ENCODE results near the gene XRN1. TPM values are rescaled to one million over a fixed set of nuclear protein-coding genes. Genes with fewer than 3 reads are reported as not detected.

XRN1 gene
- total RNA-seq, 1 experiment from 2014 or later = 29.9 TPM

DNA sequence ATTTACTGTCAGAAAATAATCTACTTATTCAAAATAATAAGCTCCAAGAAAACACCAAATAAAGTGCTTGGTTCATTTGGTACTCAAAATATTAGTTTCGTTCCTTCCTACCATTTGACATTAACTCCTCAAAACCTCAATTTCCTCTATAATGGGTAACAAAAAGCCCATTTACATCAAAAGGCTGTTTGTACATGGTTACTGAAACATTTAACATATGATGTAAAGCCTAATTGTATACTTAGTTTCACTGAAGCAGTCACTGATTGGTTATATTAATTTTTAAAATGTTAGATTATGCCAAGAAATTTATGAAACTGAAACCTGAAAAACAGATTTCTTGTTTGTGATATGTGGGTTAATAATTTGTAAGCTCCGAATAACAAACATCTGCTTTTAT lies 14.7 kb downstream of the XRN1 start:
- POLR2A ChIA-PET = interaction anchor here (0.6 kb wide), 1 partner anchor 208 kb away, joined by 3 read pairs; no protein-coding TSS in a partner anchor
- intact Hi-C loops (cut with micrococcal nuclease; ENCODE audit: unreplicated experiment) (no loop called here), in situ Hi-C loops (cut with HindIII; ENCODE audit: low pct_unique_long_range_greater_than_20kb, low sequenced_read_pairs) (no loop called here)
- H3K27ac ChIP-seq (ENCODE audit: low read length) = no peak overlapping the region
- H3K4me3 ChIP-seq (ENCODE audit: low read depth in 2 of 2, low read length in 2 of 2) = no peak overlapping the region
- H3K9me3 ChIP-seq (ENCODE audit: control insufficient read depth, insufficient read depth, low read depth, low read length) = no peaks in the 10 kb centered on the region
- TF ChIP-seq POLR2AphosphoS5 (IDR thresholded peaks at IDR 0.05; ENCODE audit: low read depth, low read length) (no peak), SIN3A (IDR thresholded peaks at IDR 0.05; ENCODE audit: borderline replicate concordance, insufficient read depth, low read depth, low read length) (no peak), TCF7L2 (IDR thresholded peaks at IDR 0.05; ENCODE audit: low read depth, low read length) (no peak)
- TF ChIP-seq, protein P1, sequence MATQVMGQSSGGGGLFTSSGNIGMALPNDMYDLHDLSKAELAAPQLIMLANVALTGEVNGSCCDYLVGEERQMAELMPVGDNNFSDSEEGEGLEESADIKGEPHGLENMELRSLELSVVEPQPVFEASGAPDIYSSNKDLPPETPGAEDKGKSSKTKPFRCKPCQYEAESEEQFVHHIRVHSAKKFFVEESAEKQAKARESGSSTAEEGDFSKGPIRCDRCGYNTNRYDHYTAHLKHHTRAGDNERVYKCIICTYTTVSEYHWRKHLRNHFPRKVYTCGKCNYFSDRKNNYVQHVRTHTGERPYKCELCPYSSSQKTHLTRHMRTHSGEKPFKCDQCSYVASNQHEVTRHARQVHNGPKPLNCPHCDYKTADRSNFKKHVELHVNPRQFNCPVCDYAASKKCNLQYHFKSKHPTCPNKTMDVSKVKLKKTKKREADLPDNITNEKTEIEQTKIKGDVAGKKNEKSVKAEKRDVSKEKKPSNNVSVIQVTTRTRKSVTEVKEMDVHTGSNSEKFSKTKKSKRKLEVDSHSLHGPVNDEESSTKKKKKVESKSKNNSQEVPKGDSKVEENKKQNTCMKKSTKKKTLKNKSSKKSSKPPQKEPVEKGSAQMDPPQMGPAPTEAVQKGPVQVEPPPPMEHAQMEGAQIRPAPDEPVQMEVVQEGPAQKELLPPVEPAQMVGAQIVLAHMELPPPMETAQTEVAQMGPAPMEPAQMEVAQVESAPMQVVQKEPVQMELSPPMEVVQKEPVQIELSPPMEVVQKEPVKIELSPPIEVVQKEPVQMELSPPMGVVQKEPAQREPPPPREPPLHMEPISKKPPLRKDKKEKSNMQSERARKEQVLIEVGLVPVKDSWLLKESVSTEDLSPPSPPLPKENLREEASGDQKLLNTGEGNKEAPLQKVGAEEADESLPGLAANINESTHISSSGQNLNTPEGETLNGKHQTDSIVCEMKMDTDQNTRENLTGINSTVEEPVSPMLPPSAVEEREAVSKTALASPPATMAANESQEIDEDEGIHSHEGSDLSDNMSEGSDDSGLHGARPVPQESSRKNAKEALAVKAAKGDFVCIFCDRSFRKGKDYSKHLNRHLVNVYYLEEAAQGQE (IDR thresholded peaks at IDR 0.05; ENCODE audit: insufficient read depth in 1 of 2, low read depth in 2 of 2, low read length in 1 of 2) = no peak
- TF ChIP-seq, protein P2, sequence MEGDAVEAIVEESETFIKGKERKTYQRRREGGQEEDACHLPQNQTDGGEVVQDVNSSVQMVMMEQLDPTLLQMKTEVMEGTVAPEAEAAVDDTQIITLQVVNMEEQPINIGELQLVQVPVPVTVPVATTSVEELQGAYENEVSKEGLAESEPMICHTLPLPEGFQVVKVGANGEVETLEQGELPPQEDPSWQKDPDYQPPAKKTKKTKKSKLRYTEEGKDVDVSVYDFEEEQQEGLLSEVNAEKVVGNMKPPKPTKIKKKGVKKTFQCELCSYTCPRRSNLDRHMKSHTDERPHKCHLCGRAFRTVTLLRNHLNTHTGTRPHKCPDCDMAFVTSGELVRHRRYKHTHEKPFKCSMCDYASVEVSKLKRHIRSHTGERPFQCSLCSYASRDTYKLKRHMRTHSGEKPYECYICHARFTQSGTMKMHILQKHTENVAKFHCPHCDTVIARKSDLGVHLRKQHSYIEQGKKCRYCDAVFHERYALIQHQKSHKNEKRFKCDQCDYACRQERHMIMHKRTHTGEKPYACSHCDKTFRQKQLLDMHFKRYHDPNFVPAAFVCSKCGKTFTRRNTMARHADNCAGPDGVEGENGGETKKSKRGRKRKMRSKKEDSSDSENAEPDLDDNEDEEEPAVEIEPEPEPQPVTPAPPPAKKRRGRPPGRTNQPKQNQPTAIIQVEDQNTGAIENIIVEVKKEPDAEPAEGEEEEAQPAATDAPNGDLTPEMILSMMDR (IDR thresholded peaks at IDR 0.05) = no peak
- BruUV-seq (replicated peaks) = no TSS peak
- H3K36me3 ChIP-seq (ENCODE audit: control insufficient read depth, insufficient read depth, low read length) = peaks cover 3% of the 10 kb centered on the region; the same call in 1 of the 2 replicates
- CTCF ChIA-PET = no interaction called here
- no peaks in the 10 kb centered on the region for H3K4me1 ChIP-seq (ENCODE audit: control insufficient read depth, insufficient read depth, low read length)
- no peaks in the 10 kb centered on the region for H3K27me3 ChIP-seq (ENCODE audit: control insufficient read depth, insufficient read depth, low read length)
- DNase-seq (ENCODE audit: low read depth, low spot score) (no peak), ATAC-seq (no peak)

DNA sequence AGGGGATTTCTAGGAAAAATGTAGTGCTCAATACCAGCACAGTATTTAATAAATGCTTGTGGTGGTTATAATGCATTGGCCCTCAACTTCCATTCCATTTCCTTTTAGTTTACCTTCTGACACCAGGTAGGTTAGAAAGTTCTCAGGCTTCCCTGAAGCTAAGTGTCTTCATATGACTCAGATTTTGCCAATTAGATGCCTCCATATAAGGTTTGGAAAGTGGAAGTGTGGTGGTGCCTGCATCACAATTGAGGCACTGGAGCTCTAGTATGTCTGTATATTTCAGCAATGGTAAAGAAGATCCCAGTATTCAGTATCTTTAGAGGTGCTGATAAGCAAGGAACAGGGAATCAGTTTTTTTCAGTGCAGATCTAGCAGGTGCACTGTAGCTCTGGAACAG lies 18.3 kb downstream of the XRN1 start:
- no peak for ATAC-seq
- H3K27ac ChIP-seq (ENCODE audit: low read length) = no peak overlapping the region
- intact Hi-C loops (cut with micrococcal nuclease; ENCODE audit: unreplicated experiment) = no loop called here

More for the DNA sequence above, 18.3 kb downstream of the XRN1 start:
- no peaks in the 10 kb centered on the region for H3K4me1 ChIP-seq (ENCODE audit: control insufficient read depth, insufficient read depth, low read length)
- TF ChIP-seq, protein P1 (IDR thresholded peaks at IDR 0.05; ENCODE audit: insufficient read depth in 1 of 2, low read depth in 2 of 2, low read length in 1 of 2) = no peak
- no peak for TF ChIP-seq SIN3A (IDR thresholded peaks at IDR 0.05; ENCODE audit: borderline replicate concordance, insufficient read depth, low read depth, low read length)
- TF ChIP-seq TCF7L2 (IDR thresholded peaks at IDR 0.05; ENCODE audit: low read depth, low read length) = no peak
- TF ChIP-seq POLR2AphosphoS5 (IDR thresholded peaks at IDR 0.05; ENCODE audit: low read depth, low read length) = no peak
- TF ChIP-seq, protein P2 (IDR thresholded peaks at IDR 0.05) = no peak
- POLR2A ChIA-PET = no interaction called here
- BruUV-seq (replicated peaks) = no TSS peak
- H3K36me3 ChIP-seq (ENCODE audit: control insufficient read depth, insufficient read depth, low read length) = peaks cover 3% of the 10 kb centered on the region; the same call in 1 of the 2 replicates
- DNase-seq (ENCODE audit: low read depth, low spot score) = no peak
- in situ Hi-C loops (cut with HindIII; ENCODE audit: low pct_unique_long_range_greater_than_20kb, low sequenced_read_pairs) = no loop called here
- H3K27me3 ChIP-seq (ENCODE audit: control insufficient read depth, insufficient read depth, low read length) = no peaks in the 10 kb centered on the region
- CTCF ChIA-PET = no interaction called here
- H3K9me3 ChIP-seq (ENCODE audit: control insufficient read depth, insufficient read depth, low read depth, low read length) = no peaks in the 10 kb centered on the region
- no peak overlapping the region for H3K4me3 ChIP-seq (ENCODE audit: low read depth in 2 of 2, low read length in 2 of 2)

All from Panc1 (cell line).